ENCODE measurements around the gene NIPAL1. TPM values are rescaled to one million over a fixed set of nuclear protein-coding genes. Genes with fewer than 3 reads are reported as not detected.

Gene NIPAL1
- 0.71 to 0.92 TPM (median 0.81 TPM) in 5 replicates for total RNA-seq (2022; extraction: Qiagen RNA extraction)

DNA sequence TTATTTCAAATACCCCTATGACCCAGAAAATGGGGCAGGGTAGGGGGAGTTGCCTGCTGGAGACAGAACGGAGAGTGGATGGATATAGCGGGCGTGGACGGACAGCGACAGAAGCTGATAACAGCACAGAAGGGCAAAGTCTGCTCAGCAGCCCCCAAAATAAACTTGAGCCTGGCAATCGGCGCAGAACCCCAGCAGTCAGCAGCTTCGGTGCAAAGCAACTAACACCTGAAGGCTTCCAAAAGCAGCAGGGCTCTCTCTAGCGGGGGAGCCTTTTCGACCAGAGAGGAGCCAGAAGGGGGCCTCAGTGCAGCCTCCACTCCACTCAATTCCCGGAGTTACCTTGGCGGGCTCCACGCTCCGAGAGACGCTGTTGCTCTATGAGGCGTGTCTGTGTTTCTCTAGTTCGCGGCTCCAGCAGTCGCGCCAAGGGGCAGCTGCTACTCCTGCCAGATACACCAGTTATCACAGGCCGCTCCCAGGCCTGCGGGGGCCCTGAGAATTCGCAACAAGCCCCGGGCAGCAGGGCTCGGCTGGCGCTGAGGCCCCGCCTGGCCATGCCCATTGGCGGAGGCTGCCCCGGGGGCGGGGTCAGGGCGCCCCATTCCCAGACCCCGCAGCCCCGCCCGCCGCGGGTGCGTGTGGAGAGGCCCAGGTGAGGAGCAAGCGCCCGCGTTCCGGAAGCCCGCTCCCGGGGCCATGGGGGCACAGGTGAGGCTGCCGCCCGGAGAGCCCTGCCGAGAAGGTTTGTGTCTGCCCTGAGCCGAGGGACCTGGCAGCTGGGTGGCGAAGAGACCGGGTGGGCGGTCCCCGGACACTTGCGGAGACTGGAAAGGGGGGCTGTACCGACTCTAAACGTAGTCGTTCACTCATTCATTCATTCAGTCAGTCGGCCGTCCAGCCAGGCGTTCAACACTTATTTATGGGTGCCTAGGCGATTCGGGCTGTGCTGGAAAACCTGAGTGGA, at the start of gene NIPAL1, which contains the start of gene CNGA1:
Gene NIPAL1, plus strand, starts transcription at position 632 of the 967 bp plus-strand sequence. Its CDS starts 68 bp downstream, at position 700.
Gene CNGA1, minus strand, starts transcription at position 541 of the 967 bp plus-strand sequence. CDS start 63,992 bp downstream, outside the sequence.

Other genes with a start within 250 kb of the NIPAL1 start
- 0.15 TPM in 1 of 5 replicates, not detected in the others for gene CORIN, start 178.7 kb upstream of the NIPAL1 start, total RNA-seq (2022; extraction: Qiagen RNA extraction)
- gene NFXL1, start 102.2 kb upstream of the NIPAL1 start, total RNA-seq (2022; extraction: Qiagen RNA extraction) = 6.2 to 7.9 TPM (median 7.2 TPM) in 5 replicates
- gene CNGA1, start 91 bp upstream of the NIPAL1 start, total RNA-seq (2022; extraction: Qiagen RNA extraction) = not detected in 5 replicates
- 0.09 to 0.35 TPM (median 0.23 TPM) in 5 replicates for gene TXK, start 117.5 kb downstream of the NIPAL1 start, total RNA-seq (2022; extraction: Qiagen RNA extraction)